Neural crest cell (in vitro differentiated cells): ENCODE measurements around the gene TEX30. TPM values are rescaled to one million over a fixed set of nuclear protein-coding genes. Genes with fewer than 3 reads are reported as not detected.

ENCODE experiments used
- DNase-seq: peaks from one replicate; pipeline ENCODE4 v3.0.0; 2021; ENCODE audit warnings: low read depth, mixed read lengths, low spot score
- H3K27ac Mint-ChIP-seq: one replicate; pipeline ENCODE4 v1.8.0; 2021; ENCODE audit warnings: mild to moderate bottlenecking, mixed read lengths; ENCODE audit not compliant: unreplicated experiment
- H3K27me3 Mint-ChIP-seq: 2 replicates; pipeline ENCODE4 v1.8.0; 2021; ENCODE audit warnings: low read depth, mild to moderate bottlenecking, mixed read lengths
- H3K36me3 Mint-ChIP-seq: 2 replicates; pipeline ENCODE4 v1.8.0; 2021; ENCODE audit warnings: low read depth, mild to moderate bottlenecking, mixed read lengths
- H3K4me1 Mint-ChIP-seq: 2 replicates; pipeline ENCODE4 v1.8.0; 2021; ENCODE audit warnings: mixed read lengths
- H3K4me3 Mint-ChIP-seq: one replicate; pipeline ENCODE4 v1.8.0; 2021; ENCODE audit warnings: mild to moderate bottlenecking, mixed read lengths
- H3K9me3 Mint-ChIP-seq: 2 replicates; pipeline ENCODE4 v1.8.0; 2021; ENCODE audit warnings: mixed read lengths
- CTCF ChIP-seq: fragments of 200-600 bp; sonication (generic); conservative IDR thresholded peaks from 2 replicates; pipeline ENCODE4 v1.5.0; 2021; ENCODE audit warnings: antibody characterized with exemption, mild to moderate bottlenecking
- long read RNA-seq: library from polyadenylated mRNA; unstranded; transcript quantifications from one replicate; pipeline ENCODE4 v2.0.0, GENCODE V29; 2020
- total RNA-seq: library from RNA; stranded (reverse); gene quantifications from 2 replicates; pipeline ENCODE4 v1.2.1, GENCODE V29; 2021

TEX30 gene
- total RNA-seq = 22.7 and 23.3 TPM in 2 replicates
- long read RNA-seq, transcript TEX30-206 (6 exons, 1,165 nt) = major isoform, 30 of 44 reads
- long read RNA-seq, partial matches to known transcripts = 2 of 44 reads
- long read RNA-seq, other reads (novel, unspliced or antisense) = 5 of 44 reads

GRCh38 chr13:102773441-102774213 lies at the start of gene TEX30:
TSS of gene TEX30 (minus strand) at chr13:102773786. CDS start at chr13:102770026, 3,760 bp downstream.
- Mint-ChIP-seq H3K4me1 (peaks cover 34% of the 10 kb centered on the region), H3K27me3 (no peaks in the 10 kb centered on the region), H3K36me3 (peaks cover 5% of the 10 kb centered on the region), H3K27ac (peak within 1 kb of the TSS; percentile 92), H3K9me3 (peaks cover 2% of the 10 kb centered on the region), H3K4me3 (peak within 1 kb of the TSS; percentile 93)
- no peak for TF ChIP-seq CTCF
- DNase-seq = peak; percentile 75

DNA sequence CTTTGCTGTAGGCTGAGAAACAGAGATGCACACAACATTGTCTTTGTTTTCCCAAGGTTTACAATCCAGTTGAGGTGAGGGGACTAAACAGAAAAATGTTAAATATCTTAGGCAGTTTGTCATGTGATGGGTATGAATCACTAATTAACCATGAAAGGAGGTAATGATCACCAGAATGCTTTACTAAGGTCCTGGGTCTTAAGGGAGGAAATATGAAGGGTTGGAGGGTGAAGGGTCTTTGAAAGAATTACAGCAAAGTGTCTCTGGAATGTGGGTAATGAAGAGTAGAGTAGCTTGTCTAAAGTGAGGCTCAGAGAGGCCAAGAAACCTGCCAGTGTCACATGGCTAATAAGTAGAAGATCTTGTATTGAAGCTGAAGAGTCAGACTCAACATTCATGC lies 44.3 kb upstream of the TEX30 start:
- TF ChIP-seq CTCF = no peak
- H3K27me3 Mint-ChIP-seq = no peaks in the 10 kb centered on the region
- H3K27ac Mint-ChIP-seq = no peak overlapping the region
- no peak overlapping the region for H3K4me3 Mint-ChIP-seq
- peaks cover 19% of the 10 kb centered on the region for H3K36me3 Mint-ChIP-seq
- peaks cover 11% of the 10 kb centered on the region for H3K4me1 Mint-ChIP-seq
- DNase-seq = no peak
- peaks cover 3% of the 10 kb centered on the region for H3K9me3 Mint-ChIP-seq

DNA sequence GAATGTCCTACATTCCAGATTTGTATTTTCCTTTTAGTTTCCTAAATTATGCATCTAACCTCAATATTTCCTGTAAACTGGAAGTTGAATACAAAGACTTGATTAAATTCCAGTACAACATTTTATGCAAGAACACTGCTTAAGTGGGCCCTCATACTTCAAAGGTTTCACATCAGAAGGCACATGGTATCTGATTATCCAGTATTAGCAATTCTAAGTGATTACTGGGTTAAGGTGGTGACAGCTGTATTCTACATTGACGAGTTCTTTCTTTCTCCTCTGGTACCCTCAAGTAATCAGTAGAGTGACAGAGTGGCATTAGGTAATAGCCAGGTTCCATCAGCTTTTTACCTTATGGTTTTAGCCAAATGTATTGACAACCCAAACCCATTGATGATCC lies 43.7 kb upstream of the TEX30 start:
- DNase-seq = no peak
- Mint-ChIP-seq H3K4me3 (no peak overlapping the region), H3K4me1 (peaks cover 13% of the 10 kb centered on the region), H3K36me3 (peaks cover 13% of the 10 kb centered on the region), H3K27ac (no peak overlapping the region), H3K27me3 (no peaks in the 10 kb centered on the region), H3K9me3 (no peaks in the 10 kb centered on the region)
- TF ChIP-seq CTCF = no peak

DNA sequence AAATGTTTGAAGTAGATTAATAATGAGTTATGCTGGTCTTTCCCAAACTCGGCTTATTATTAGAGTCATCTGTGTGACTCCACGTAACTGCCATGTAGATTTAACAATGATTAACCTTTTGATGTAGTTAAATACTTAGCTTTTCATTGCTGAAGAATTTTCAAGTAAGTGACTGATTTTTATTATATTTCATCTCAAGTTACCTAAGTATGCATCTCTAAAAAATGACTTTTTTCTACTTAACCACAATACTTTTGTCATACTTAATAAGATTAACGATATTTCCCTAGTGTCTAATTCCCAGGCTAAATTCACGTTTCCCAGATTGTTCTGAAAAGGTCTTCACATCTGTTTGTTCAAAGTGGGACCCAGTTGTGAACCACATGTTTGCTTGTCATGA lies 43.1 kb upstream of the TEX30 start:
- DNase-seq = no peak
- Mint-ChIP-seq H3K4me3 (no peak overlapping the region), H3K4me1 (peaks cover 14% of the 10 kb centered on the region), H3K36me3 (peaks cover 14% of the 10 kb centered on the region), H3K27me3 (no peaks in the 10 kb centered on the region), H3K27ac (no peak overlapping the region), H3K9me3 (peaks cover 2% of the 10 kb centered on the region)
- TF ChIP-seq CTCF = no peak

DNA sequence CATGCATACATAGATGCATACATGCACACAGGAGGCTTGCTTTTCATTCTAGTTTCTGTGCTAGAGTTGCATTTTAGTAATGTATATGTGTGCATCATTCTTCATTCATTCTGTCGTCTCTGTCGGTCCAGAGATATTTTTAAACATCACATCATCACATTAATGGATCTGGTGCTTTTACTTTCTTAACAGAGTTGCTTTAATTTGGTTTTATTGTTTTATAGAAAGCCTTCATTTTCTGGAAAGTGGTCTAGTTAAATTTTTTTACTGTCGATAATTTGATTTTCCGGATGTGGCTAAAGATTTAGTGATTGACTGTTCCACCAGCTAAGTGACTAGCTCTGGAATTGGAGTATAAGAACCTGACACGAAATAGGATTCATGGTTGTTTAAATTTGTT lies 42.2 kb upstream of the TEX30 start:
- Mint-ChIP-seq H3K4me3 (no peak overlapping the region), H3K9me3 (peaks cover 2% of the 10 kb centered on the region), H3K27me3 (no peaks in the 10 kb centered on the region), H3K36me3 (peaks cover 17% of the 10 kb centered on the region), H3K27ac (no peak overlapping the region), H3K4me1 (peaks cover 14% of the 10 kb centered on the region)
- DNase-seq = no peak
- TF ChIP-seq CTCF = no peak
